MM.1S (cell line): ENCODE results near the gene HNRNPA3.

Experiments
- DNase-seq: peaks from one replicate; pipeline ENCODE4 v3.0.0-alpha.2; 2015
- H2AFZ ChIP-seq: fragments of 300-600 bp; sonication (generic); 2 replicates; pipeline ENCODE4 v1.6.0; 2016; ENCODE audit warnings: antibody characterized with exemption, low read length
- H3F3A ChIP-seq: fragments of 300-600 bp; sonication (generic); 2 replicates; pipeline ENCODE4 v1.6.1; 2016; ENCODE audit warnings: mild to moderate bottlenecking, antibody characterized with exemption, low read length, moderate library complexity, mixed read lengths; ENCODE audit not compliant: insufficient read depth
- H3K27ac ChIP-seq: fragments of 300-600 bp; sonication (generic); 2 replicates; pipeline ENCODE4 v1.5.1; 2016; ENCODE audit warnings: mild to moderate bottlenecking, low read length
- H3K27me3 ChIP-seq: fragments of 300-600 bp; sonication (generic); replicated peaks from 2 replicates; pipeline ENCODE4 v1.6.0; 2016; ENCODE audit warnings: low read length; ENCODE audit not compliant: insufficient read depth
- H3K36me3 ChIP-seq: fragments of 300-600 bp; sonication (generic); replicated peaks from 2 replicates; pipeline ENCODE4 v1.6.1; 2016; ENCODE audit warnings: mild to moderate bottlenecking, low read length, mixed read lengths; ENCODE audit not compliant: insufficient read depth
- H3K4me1 ChIP-seq: fragments of 300-600 bp; sonication (generic); 2 replicates; pipeline ENCODE4 v1.6.1; 2016; ENCODE audit warnings: low read length, mixed read lengths
- H3K4me2 ChIP-seq: fragments of 300-600 bp; sonication (generic); 2 replicates; pipeline ENCODE4 v1.6.0; 2016; ENCODE audit warnings: low read depth, low read length
- H3K4me3 ChIP-seq: fragments of 300-600 bp; sonication (generic); 2 replicates; pipeline ENCODE4 v1.5.1; 2016; ENCODE audit warnings: low read length, mixed read lengths
- H3K79me2 ChIP-seq: fragments of 300-600 bp; sonication (generic); 2 replicates; pipeline ENCODE4 v1.6.1; 2016; ENCODE audit warnings: mixed run types, low read length, mixed read lengths
- H3K9ac ChIP-seq: fragments of 300-600 bp; sonication (generic); 2 replicates; pipeline ENCODE4 v1.6.1; 2016; ENCODE audit warnings: low read length, mixed read lengths
- H3K9me2 ChIP-seq: fragments of 300-600 bp; sonication (generic); replicated peaks from 2 replicates; pipeline ENCODE4 v1.6.1; 2016; ENCODE audit warnings: mild to moderate bottlenecking, low read length, mixed read lengths; ENCODE audit not compliant: insufficient read depth
- H3K9me3 ChIP-seq: fragments of 300-600 bp; sonication (generic); replicated peaks from 2 replicates; pipeline ENCODE4 v1.6.1; 2016; ENCODE audit warnings: mild to moderate bottlenecking, low read length, mixed read lengths; ENCODE audit not compliant: insufficient read depth
- H4K20me1 ChIP-seq: fragments of 300-600 bp; sonication (generic); 2 replicates; pipeline ENCODE4 v1.6.1; 2016; ENCODE audit warnings: mild to moderate bottlenecking, low read length, moderate library complexity, mixed read lengths; ENCODE audit not compliant: insufficient read depth
- EZH2 ChIP-seq: fragments of 300-600 bp; sonication (generic); optimal IDR thresholded peaks from 2 replicates; pipeline ENCODE3; 2017; ENCODE audit warnings: low read depth, mild to moderate bottlenecking, antibody characterized with exemption, low read length, mixed read lengths
- EZH2phosphoT487 ChIP-seq: fragments of 300-600 bp; sonication (generic); IDR thresholded peaks from 2 replicates; pipeline ENCODE4 v1.6.1; 2018; ENCODE audit warnings: antibody characterized with exemption, low read length
- TF ChIP-seq, protein P1 (sequence below): fragments of 300-600 bp; sonication (generic); IDR thresholded peaks from 2 replicates; pipeline ENCODE4 v1.5.1; 2016; ENCODE audit warnings: antibody characterized with exemption, low read length, mixed read lengths

Gene HNRNPA3

DNA sequence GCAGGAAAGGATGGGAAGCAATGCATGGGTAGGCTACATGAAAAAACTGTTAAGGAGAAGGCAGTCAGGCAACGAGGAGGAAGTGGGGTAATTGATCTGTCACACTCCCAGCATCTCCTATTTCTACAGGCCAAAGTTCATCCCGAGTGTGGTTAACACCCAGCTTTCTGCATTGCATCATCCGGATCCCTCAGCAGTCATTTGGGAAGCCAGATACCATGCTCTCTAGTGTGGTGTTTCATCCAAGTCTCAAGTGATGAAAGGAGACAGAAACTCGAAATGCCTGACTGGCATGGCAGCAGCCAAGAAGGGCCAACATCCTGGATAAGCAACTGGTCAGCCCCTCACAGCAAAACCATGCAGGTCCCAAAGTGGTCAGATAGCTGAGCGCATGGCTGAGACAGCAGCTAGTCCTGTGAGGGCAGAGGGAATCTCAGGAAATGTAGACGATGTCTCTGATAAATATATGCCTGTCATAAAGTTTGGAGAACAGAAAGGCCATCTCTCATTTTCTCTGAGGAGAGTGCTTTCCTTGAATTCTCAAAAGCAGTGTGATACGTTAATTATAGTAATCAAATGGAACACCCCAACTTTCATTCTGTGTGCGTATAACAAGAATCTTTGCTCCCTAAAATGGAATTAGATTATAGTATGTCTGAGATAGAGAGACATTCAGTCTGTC lies 24.8 kb upstream of the HNRNPA3 start:
- DNase-seq = no peak
- Histone ChIP-seq H3K4me2 (no peak overlapping the region), H2AFZ (no peak overlapping the region)

DNA sequence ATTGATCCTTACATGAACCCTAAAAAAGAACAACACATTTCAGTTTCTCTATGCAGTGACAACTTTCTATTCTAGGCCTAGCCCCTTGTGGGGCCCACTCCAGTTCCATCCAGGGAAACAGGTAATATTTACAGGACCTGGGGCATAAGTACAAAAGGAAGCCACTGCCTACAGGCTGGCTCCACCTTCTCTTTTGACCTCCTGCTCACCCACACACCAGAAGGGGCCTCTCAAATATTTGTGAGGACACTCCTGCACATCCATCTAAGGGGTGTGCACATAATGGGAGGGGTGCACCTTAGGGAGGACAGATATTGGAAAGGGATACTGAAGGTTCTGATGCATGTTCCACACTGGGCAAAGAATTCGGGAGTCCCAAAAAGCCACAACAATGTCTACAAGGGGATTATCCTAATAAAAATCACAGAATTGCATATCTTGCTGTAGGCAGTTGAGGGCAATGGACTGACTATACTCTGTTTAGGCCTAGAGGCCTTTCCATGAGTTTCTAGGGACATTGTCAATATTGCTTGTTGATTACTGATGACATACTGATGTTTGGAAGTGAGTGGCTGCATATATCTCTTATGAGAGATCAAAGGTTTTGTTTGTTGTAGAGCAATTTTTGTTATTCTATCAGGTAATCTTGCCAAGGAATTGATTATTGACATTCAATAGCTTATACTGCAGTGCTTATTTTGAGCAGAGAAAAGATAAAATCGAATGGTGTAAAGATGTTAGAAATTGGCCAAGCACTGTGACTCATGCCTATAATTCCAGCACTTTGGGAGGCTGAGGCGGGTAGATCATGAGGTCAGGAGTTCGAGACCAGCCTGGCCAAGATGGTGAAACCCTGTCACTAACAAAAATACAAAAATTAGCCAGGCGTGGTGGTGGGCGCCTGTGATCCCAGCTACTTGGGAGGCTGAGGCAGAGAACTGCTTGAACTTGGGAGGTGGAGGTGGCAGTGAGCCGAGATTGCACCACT lies 23.8 kb upstream of the HNRNPA3 start:
- TF ChIP-seq, protein P1, sequence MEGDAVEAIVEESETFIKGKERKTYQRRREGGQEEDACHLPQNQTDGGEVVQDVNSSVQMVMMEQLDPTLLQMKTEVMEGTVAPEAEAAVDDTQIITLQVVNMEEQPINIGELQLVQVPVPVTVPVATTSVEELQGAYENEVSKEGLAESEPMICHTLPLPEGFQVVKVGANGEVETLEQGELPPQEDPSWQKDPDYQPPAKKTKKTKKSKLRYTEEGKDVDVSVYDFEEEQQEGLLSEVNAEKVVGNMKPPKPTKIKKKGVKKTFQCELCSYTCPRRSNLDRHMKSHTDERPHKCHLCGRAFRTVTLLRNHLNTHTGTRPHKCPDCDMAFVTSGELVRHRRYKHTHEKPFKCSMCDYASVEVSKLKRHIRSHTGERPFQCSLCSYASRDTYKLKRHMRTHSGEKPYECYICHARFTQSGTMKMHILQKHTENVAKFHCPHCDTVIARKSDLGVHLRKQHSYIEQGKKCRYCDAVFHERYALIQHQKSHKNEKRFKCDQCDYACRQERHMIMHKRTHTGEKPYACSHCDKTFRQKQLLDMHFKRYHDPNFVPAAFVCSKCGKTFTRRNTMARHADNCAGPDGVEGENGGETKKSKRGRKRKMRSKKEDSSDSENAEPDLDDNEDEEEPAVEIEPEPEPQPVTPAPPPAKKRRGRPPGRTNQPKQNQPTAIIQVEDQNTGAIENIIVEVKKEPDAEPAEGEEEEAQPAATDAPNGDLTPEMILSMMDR = no peak
- TF ChIP-seq EZH2 (no peak), EZH2phosphoT487 (no peak)
- H4K20me1 ChIP-seq = no peaks in the 10 kb centered on the region
- no peak overlapping the region for H3K4me2 ChIP-seq
- DNase-seq = no peak
- no peak overlapping the region for H3K9ac ChIP-seq
- H3K36me3 ChIP-seq = no peaks in the 10 kb centered on the region
- H3K9me3 ChIP-seq = no peaks in the 10 kb centered on the region
- no peaks in the 10 kb centered on the region for H3K27me3 ChIP-seq
- H3K4me3 ChIP-seq = no peak overlapping the region
- H3K9me2 ChIP-seq = no peaks in the 10 kb centered on the region
- no peak overlapping the region for H3K27ac ChIP-seq
- no peaks in the 10 kb centered on the region; the same call in 1 of the 2 replicates for H3K4me1 ChIP-seq
- H3F3A ChIP-seq = no peaks in the 10 kb centered on the region
- no peaks in the 10 kb centered on the region for H3K79me2 ChIP-seq
- no peak overlapping the region for H2AFZ ChIP-seq

More for the DNA sequence above, 24.8 kb upstream of the HNRNPA3 start:
- Histone ChIP-seq H3K27ac (no peak overlapping the region), H3K79me2 (no peaks in the 10 kb centered on the region), H3K4me1 (no peaks in the 10 kb centered on the region), H4K20me1 (no peaks in the 10 kb centered on the region), H3K27me3 (no peaks in the 10 kb centered on the region), H3K9me2 (no peaks in the 10 kb centered on the region), H3K36me3 (no peaks in the 10 kb centered on the region), H3K9ac (no peak overlapping the region), H3K9me3 (no peaks in the 10 kb centered on the region), H3K4me3 (no peak overlapping the region), H3F3A (no peaks in the 10 kb centered on the region)
- TF ChIP-seq, protein P1 = no peak
- TF ChIP-seq EZH2 (no peak), EZH2phosphoT487 (no peak)

DNA sequence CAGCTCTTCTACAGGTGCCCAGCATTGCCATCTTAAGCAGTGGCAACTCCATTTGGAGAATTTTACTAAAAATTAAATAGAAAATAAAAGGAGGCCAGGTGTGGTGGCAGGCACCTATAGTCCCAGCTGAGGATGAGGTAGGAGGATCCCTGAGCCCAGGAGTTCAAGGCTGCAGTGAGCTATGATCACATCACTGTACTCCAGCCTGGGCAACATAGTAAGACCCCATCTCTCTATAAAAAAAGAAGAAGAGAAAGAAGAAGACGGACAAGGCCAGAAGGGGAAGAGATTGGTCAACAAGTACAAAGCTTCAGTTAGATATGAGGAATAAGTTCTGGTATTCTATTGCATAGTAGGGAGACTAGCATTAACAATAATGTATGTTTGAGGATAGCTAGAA lies 21.7 kb upstream of the HNRNPA3 start:
- H3K9me3 ChIP-seq = no peaks in the 10 kb centered on the region
- no peak overlapping the region for H3K4me2 ChIP-seq
- DNase-seq = no peak
- no peak overlapping the region for H3K27ac ChIP-seq
- no peak overlapping the region for H2AFZ ChIP-seq
- H4K20me1 ChIP-seq = no peaks in the 10 kb centered on the region
- H3K36me3 ChIP-seq = no peaks in the 10 kb centered on the region
- H3K9ac ChIP-seq = no peak overlapping the region
- no peaks in the 10 kb centered on the region for H3K27me3 ChIP-seq
- H3F3A ChIP-seq = no peaks in the 10 kb centered on the region
- no peak overlapping the region for H3K4me3 ChIP-seq
- no peaks in the 10 kb centered on the region; the same call in 1 of the 2 replicates for H3K4me1 ChIP-seq
- H3K79me2 ChIP-seq = no peaks in the 10 kb centered on the region
- H3K9me2 ChIP-seq = no peaks in the 10 kb centered on the region
- TF ChIP-seq EZH2 (no peak), EZH2phosphoT487 (no peak)
- TF ChIP-seq, protein P1 = no peak
